Lower lobe of right lung (tissue), 2 donors: ENCODE results near the gene RALB. TPM values are rescaled to one million over a fixed set of nuclear protein-coding genes. Genes with fewer than 3 reads are reported as not detected.

ENCODE experiments used
- ATAC-seq, 2 donors: fragments of 200-7000 bp; cut with Tn5 transposase; one replicate each; pipeline ENCODE4 v1.9.1; 2020 to 2022; ENCODE audit warnings: mild to moderate bottlenecking in 2 of 2, moderate library complexity in 2 of 2
- DNase-seq: peaks from one replicate; pipeline ENCODE4 v3.0.0-alpha.2; 2020
- H3K27ac ChIP-seq: fragments of 200-600 bp; one replicate; pipeline ENCODE4 v1.8.0; 2022
- H3K27me3 ChIP-seq: fragments of 200-600 bp; one replicate; pipeline ENCODE4 v1.8.0; 2022; ENCODE audit warnings: low read depth
- H3K36me3 ChIP-seq: fragments of 200-600 bp; one replicate; pipeline ENCODE4 v1.8.0; 2022; ENCODE audit warnings: mild to moderate bottlenecking
- H3K4me1 ChIP-seq: fragments of 200-600 bp; one replicate; pipeline ENCODE4 v1.8.0; 2022
- H3K4me3 ChIP-seq: fragments of 200-600 bp; one replicate; pipeline ENCODE4 v1.8.0; 2022; ENCODE audit warnings: mild to moderate bottlenecking
- H3K9me3 ChIP-seq: fragments of 200-600 bp; one replicate; pipeline ENCODE4 v1.8.0; 2022
- intact Hi-C: fragments of 100-400 bp; cut with DNase I; formaldehyde crosslinking; loops from one replicate; pipeline ENCODE4 v1.11.0; 2022
- total RNA-seq: library from RNA; stranded (reverse); fragmentation: NEBNext Ultra II Directional; extraction: Animal tissue kit (Norgen Biotek cat#: 25700); gene quantifications from one replicate; pipeline ENCODE4 v1.2.1, GENCODE V29; 2021
- TF ChIP-seq, protein P1 (sequence below): fragments of 200-600 bp; IDR thresholded peaks from one replicate; pipeline ENCODE4 v1.8.0; 2022; ENCODE audit warnings: antibody characterized with exemption, mild to moderate bottlenecking
- donor health status: DM: no; HTN: yes; CAD: no; lungs with severe emphysema.

RALB gene
- total RNA-seq, 1 donor from 2014 or later, result 65.8 TPM

DNA sequence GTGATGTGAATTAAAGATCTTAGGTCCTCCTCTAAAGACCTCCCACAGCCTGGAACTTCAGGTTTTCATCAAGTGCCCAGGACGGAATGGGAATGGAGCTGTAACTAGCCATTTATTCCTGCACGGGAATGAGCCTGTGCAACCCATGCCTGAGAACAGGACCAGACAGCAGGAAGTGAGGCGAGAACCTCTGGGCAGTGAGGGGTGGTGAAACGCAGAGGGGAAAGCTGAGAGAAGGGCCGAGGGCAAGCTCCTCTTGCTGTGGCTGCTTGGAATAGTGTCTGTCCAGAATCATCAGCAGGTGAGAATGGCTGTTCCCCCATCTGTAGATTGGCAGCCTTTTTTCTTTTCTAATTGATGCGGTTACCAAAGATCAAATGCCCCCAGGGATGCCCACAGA lies 4.8 kb upstream of the RALB start:
- TF ChIP-seq, protein P1, sequence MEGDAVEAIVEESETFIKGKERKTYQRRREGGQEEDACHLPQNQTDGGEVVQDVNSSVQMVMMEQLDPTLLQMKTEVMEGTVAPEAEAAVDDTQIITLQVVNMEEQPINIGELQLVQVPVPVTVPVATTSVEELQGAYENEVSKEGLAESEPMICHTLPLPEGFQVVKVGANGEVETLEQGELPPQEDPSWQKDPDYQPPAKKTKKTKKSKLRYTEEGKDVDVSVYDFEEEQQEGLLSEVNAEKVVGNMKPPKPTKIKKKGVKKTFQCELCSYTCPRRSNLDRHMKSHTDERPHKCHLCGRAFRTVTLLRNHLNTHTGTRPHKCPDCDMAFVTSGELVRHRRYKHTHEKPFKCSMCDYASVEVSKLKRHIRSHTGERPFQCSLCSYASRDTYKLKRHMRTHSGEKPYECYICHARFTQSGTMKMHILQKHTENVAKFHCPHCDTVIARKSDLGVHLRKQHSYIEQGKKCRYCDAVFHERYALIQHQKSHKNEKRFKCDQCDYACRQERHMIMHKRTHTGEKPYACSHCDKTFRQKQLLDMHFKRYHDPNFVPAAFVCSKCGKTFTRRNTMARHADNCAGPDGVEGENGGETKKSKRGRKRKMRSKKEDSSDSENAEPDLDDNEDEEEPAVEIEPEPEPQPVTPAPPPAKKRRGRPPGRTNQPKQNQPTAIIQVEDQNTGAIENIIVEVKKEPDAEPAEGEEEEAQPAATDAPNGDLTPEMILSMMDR, result no peak
- H3K27ac ChIP-seq, result no peak overlapping the region
- ATAC-seq (no peak), DNase-seq (no peak)
- H3K4me3 ChIP-seq, result no peak overlapping the region
- no peaks in the 10 kb centered on the region for H3K9me3 ChIP-seq
- H3K4me1 ChIP-seq, result peaks cover 33% of the 10 kb centered on the region
- intact Hi-C loops, result no loop called here
- no peaks in the 10 kb centered on the region for H3K36me3 ChIP-seq
- no peaks in the 10 kb centered on the region for H3K27me3 ChIP-seq

DNA sequence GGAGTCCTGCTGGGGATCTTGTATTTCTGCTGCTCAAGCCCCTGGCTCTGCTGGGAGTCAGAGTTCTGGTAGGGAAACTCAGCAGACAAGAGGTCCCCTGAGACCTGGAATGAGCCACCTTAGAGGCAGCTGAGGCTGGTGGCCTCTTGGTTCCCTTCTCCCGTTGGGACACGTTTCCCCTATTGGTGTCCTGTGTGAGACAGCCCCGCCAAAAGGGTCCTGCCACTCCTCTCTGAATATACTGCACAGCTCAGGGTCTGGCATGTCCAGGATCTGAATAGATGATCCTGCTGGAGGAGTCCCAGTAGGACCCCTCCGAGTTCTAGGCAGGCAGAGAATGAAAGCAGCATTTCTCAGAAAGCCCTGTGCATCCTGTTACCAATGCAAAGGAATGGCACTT lies 2.0 kb upstream of the RALB start:
- Histone ChIP-seq H3K9me3 (no peaks in the 10 kb centered on the region), H3K27ac (no peak overlapping the region), H3K27me3 (no peaks in the 10 kb centered on the region), H3K4me3 (no peak overlapping the region), H3K4me1 (peaks cover 39% of the 10 kb centered on the region), H3K36me3 (no peaks in the 10 kb centered on the region)
- DNase-seq (no peak), ATAC-seq (no peak)
- TF ChIP-seq, protein P1, result no peak
- intact Hi-C loops, result no loop called here

DNA sequence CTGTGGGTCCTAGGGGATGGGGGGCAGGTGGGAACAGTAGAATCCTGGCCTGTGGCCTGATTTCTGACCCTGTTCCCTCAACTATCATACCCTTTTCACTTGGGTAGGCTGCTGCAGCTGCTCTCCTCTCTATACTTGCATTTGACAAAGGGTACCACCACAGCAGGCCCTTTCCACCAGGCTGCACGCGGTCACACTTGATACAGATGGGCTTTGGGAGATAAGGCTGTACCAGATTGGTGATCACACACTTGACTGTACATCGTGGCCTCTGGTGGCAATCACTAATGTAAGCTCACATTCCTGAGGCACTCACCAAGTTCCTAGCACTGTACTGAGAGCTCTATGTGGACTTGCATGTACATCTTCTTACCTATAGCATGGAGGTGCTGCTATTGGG lies 1.6 kb upstream of the RALB start:
- H3K36me3 ChIP-seq, result no peaks in the 10 kb centered on the region
- no peaks in the 10 kb centered on the region for H3K27me3 ChIP-seq
- TF ChIP-seq, protein P1, result no peak
- H3K9me3 ChIP-seq, result no peaks in the 10 kb centered on the region
- DNase-seq (no peak), ATAC-seq (no peak)
- peaks cover 39% of the 10 kb centered on the region for H3K4me1 ChIP-seq
- H3K27ac ChIP-seq, result no peak overlapping the region
- intact Hi-C loops, result no loop called here
- H3K4me3 ChIP-seq, result no peak overlapping the region

DNA sequence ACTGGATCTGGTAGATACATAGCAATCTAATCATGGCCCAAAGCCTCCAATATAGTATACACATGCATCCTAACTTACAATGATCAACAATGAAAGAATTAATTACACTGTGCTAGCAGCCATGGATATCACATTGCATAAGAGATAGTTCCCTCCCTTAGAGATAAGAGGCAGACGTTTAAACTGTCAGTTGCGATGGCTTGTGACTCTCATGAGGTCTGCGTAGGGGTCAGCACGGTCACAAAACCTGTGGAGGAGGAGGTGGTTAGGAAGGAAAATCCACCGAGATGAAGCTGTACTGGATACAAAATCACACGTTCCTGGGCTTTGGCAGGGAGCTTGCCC lies 800 bp upstream of the RALB start:
- no peak for ATAC-seq
- Histone ChIP-seq H3K36me3 (no peaks in the 10 kb centered on the region), H3K9me3 (no peaks in the 10 kb centered on the region), H3K4me3 (peak overlapping the region; percentile 89), H3K27me3 (no peaks in the 10 kb centered on the region), H3K4me1 (peaks cover 43% of the 10 kb centered on the region), H3K27ac (peak overlapping the region; percentile 96)
- intact Hi-C loops, result no loop called here
- no peak for DNase-seq
- TF ChIP-seq, protein P1, result no peak

DNA sequence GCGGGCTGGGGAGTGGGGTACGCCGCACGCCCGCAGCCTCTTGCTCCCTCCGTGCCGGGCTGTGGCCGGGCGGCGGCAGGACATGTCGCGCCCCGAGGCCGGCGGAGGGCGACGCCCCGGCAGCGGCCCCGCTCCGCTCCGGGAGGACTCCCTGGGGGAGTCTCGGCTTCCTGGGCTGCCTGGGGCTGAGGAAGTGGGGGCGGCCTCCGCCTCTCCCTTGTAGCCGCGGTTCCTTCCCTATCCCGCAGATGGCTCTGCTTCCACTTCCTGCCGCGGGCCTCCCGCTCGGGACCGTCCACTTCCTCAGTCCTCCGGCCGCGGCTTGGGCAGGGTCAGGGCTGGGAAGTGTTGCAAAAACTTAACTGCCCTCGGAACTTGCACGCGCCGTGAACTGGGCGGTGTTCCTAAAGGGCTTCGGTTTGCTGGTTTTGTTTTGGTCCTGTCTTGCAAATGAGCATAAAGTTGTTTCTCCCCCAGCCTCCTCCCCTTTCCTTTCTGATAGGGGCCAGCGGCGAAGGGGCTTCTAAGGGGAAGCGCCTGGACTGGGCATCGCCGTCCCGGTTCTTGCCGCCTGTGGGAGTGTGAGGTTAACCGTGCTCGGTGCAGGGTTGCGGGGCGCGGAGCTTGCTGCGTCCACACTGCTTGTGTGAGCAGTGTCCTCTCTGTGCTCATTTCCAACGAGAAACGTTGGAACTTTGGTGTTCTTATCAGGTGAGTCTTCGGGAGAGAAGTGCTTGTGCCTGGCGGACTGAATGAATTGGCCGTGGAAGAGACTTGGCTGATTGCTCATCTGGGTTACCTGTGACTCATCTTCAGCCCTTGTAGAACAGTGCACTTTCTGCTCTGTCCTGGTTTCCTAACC lies 600 bp downstream of the RALB start:
- peak; percentile 85 to 86 for ATAC-seq
- intact Hi-C loops, result no loop called here

More for the DNA sequence above, 600 bp downstream of the RALB start:
- peak overlapping the region; percentile 89 for H3K4me3 ChIP-seq
- TF ChIP-seq, protein P1, result peak; percentile 58
- no peaks in the 10 kb centered on the region for H3K27me3 ChIP-seq
- peak overlapping the region; percentile 96 for H3K27ac ChIP-seq
- peaks cover 52% of the 10 kb centered on the region for H3K4me1 ChIP-seq
- H3K36me3 ChIP-seq, result no peaks in the 10 kb centered on the region
- no peaks in the 10 kb centered on the region for H3K9me3 ChIP-seq
- DNase-seq, result peak; percentile 94
